Stimulated activated effector memory CD8-positive, alpha-beta T cell treated with anti-CD3 and anti-CD28 coated beads, Interleukin-12 subunit alpha, Interleukin-12 subunit beta, amount 100 ng/mL, for 72 hours (primary cell): ENCODE results near the gene SLC25A26.
"Not testable (repeated sequence)": the region's sequence is repeated elsewhere in the genome, so short reads cannot be mapped to it uniquely, and the experiment has no call there.

ENCODE experiments used
- ATAC-seq: fragments of 150-1000 bp; cut with Tn5 transposase; 2 replicates; pipeline ENCODE4 v1.10.0; 2021
- DNase-seq, 2 donors: peaks; one replicate each; pipeline ENCODE4 v3.0.0; 2021 to 2022; ENCODE audit warnings: low spot score in 2 of 2
- H3K27ac Mint-ChIP-seq: one replicate; pipeline ENCODE4 v1.8.0; 2022; ENCODE audit warnings: mild to moderate bottlenecking, mixed read lengths
- H3K36me3 Mint-ChIP-seq: one replicate; pipeline ENCODE4 v1.8.0; 2022; ENCODE audit warnings: mild to moderate bottlenecking, mixed read lengths
- H3K4me1 Mint-ChIP-seq: one replicate; pipeline ENCODE4 v1.8.0; 2022; ENCODE audit warnings: mixed read lengths
- H3K4me3 Mint-ChIP-seq: one replicate; pipeline ENCODE4 v1.8.0; 2022; ENCODE audit warnings: mild to moderate bottlenecking, mixed read lengths
- H3K9me3 Mint-ChIP-seq: one replicate; pipeline ENCODE4 v1.8.0; 2022; ENCODE audit warnings: mixed read lengths

SLC25A26 gene

GRCh38 chr3:66306086-66306485, 85.3 kb downstream of the SLC25A26 start:
- H3K4me1 Mint-ChIP-seq, result peaks cover 39% of the 10 kb centered on the region
- peaks cover 26% of the 10 kb centered on the region for H3K36me3 Mint-ChIP-seq
- H3K4me3 Mint-ChIP-seq, result peak overlapping the region; percentile 63
- not testable (repeated sequence) for ATAC-seq, DNase-seq, H3K9me3 Mint-ChIP-seq, H3K27ac Mint-ChIP-seq

DNA sequence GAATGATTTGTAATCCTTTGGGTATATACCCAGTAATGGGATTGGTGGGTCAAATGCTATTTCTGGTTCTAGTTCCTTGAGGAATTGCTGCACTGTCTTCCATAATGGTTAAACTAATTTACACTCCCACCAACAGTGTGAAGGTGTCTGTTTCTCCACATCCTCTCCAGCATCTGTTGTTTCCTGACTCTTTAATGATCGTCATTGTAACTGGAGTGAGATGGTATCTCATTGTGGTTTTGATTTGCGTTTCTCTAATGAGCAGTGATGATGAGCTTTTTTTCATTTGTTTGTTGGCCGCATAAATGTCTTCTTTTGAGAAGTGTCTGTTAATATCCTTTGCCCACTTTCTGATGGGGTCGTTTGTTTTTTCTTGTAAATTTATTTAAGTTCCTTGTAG, 86.2 kb downstream of the SLC25A26 start:
- ATAC-seq, H3K27ac Mint-ChIP-seq, DNase-seq, H3K9me3 Mint-ChIP-seq: not testable (repeated sequence)
- peak overlapping the region; percentile 63 for H3K4me3 Mint-ChIP-seq
- peaks cover 31% of the 10 kb centered on the region for H3K4me1 Mint-ChIP-seq
- H3K36me3 Mint-ChIP-seq, result peaks cover 25% of the 10 kb centered on the region

DNA sequence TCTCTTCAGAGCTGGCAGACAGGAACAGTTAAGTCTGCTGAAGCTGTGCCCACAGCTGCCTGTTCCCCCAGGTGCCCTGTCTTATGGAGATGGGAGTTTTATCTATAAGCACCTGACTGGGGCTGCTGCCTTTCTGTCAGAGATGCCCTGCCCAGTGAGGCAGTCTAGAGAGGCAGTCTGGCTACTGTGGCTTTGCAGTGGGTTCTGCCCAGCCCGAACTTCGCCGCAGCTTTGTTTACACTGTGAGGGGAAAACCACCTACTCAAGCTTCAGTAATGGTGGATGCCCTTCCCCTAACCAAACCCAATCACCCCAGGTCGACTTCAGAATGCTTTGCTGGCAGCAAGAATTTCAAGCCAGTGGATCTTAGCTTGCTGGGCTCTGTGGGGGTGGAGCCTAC, 91.2 kb downstream of the SLC25A26 start:
- Mint-ChIP-seq H3K27ac (no peak overlapping the region), H3K36me3 (no peaks in the 10 kb centered on the region), H3K4me1 (peaks cover 40% of the 10 kb centered on the region), H3K9me3 (peaks cover 15% of the 10 kb centered on the region), H3K4me3 (no peak overlapping the region)
- peak; percentile 96 for ATAC-seq
- DNase-seq, result peak in 1 of 2 donors; percentile 67

DNA sequence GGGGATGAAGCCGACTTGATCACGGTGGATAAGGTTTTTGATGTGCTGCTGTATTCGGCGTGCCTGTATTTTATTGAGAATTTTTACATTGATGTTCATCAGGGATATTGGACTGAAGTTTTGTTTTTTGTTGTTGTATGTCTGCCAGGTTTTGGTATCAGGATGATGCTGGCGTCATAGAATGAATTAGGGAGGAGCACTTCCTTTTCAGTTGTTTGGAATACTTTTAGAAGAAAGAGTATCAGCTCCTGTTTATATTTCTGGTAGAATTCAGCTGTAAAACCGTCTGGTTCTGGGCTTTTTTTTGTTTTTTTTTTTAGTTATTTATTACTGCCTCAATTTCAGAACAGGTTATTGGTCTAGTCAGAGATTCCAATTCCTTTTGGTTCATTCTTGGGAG, 93.7 kb downstream of the SLC25A26 start:
- H3K36me3 Mint-ChIP-seq, result no peaks in the 10 kb centered on the region
- H3K4me3 Mint-ChIP-seq, result no peak overlapping the region
- H3K9me3 Mint-ChIP-seq, result peaks cover 15% of the 10 kb centered on the region
- peak overlapping the region; percentile 26 for H3K27ac Mint-ChIP-seq
- ATAC-seq (no peak), DNase-seq (no peak)
- peaks cover 44% of the 10 kb centered on the region for H3K4me1 Mint-ChIP-seq

GRCh38 chr3:66317750-66318376, 97.1 kb downstream of the SLC25A26 start:
- ATAC-seq, result no peak
- Mint-ChIP-seq H3K4me1 (peaks cover 57% of the 10 kb centered on the region), H3K36me3 (no peaks in the 10 kb centered on the region)

DNA sequence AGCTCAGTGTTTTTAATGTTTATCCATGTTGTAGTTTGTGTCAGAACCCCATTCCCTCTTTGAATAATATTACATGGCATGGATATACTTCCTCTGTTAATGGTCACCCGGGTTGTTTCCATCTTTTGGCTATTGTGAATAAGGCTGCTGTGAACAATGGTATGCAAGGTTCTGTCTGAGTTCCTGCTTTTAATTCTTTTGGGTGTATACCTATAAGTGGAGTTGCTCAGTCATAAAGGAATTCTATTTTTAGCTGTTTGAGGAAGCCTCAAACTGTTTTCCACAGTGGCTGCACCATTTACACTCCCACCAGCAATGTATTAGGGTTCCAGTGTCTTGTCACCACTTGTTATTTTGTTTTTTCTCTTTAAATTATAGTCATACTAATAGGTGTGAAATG, 99.6 kb downstream of the SLC25A26 start:
- H3K4me1 Mint-ChIP-seq, result peaks cover 34% of the 10 kb centered on the region
- no peaks in the 10 kb centered on the region for H3K36me3 Mint-ChIP-seq
- no peak overlapping the region for H3K4me3 Mint-ChIP-seq
- peak overlapping the region; percentile 67 for H3K27ac Mint-ChIP-seq
- DNase-seq (no peak), ATAC-seq (peak; percentile 32)
- peaks cover 4% of the 10 kb centered on the region for H3K9me3 Mint-ChIP-seq

More at GRCh38 chr3:66317750-66318376, 97.1 kb downstream of the SLC25A26 start:
- H3K27ac Mint-ChIP-seq, result no peak overlapping the region
- H3K9me3 Mint-ChIP-seq, result peaks cover 13% of the 10 kb centered on the region
- H3K4me3 Mint-ChIP-seq, result no peak overlapping the region
- no peak for DNase-seq

GRCh38 chr3:66322436-66322835, 101.6 kb downstream of the SLC25A26 start:
- Mint-ChIP-seq H3K4me1 (peaks cover 22% of the 10 kb centered on the region), H3K27ac (no peak overlapping the region), H3K36me3 (no peaks in the 10 kb centered on the region), H3K9me3 (no peaks in the 10 kb centered on the region), H3K4me3 (no peak overlapping the region)
- DNase-seq (no peak), ATAC-seq (no peak)

DNA sequence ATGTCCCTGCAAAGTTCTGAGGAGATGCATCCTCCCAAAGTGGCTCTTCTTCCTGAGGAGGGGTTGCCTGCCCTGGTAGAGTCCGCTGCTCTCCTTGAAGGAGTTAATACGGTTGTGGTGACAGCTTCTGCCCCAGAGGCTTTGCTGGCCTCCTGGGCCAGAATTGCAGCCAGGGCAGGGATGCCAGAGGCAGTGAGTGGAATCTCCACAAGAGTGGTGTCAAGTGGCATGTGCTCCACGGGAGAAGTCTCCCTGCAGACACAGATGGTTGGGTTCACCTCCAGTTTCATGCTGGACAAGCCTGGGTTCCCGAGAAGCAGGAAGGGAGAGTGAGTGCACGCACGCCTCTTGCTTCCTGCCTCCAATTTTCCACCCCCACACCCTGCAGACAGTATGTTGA, 105.5 kb downstream of the SLC25A26 start:
- Mint-ChIP-seq H3K4me3 (no peak overlapping the region), H3K27ac (no peak overlapping the region), H3K9me3 (no peaks in the 10 kb centered on the region), H3K36me3 (no peaks in the 10 kb centered on the region), H3K4me1 (peaks cover 8% of the 10 kb centered on the region)
- no peak for DNase-seq
- ATAC-seq, result no peak

- no peak for DNase-seq
- no peak overlapping the region for H3K4me3 Mint-ChIP-seq
- H3K9me3 Mint-ChIP-seq, result no peaks in the 10 kb centered on the region
- no peak overlapping the region for H3K27ac Mint-ChIP-seq
- H3K36me3 Mint-ChIP-seq, result no peaks in the 10 kb centered on the region
- peaks cover 37% of the 10 kb centered on the region for H3K4me1 Mint-ChIP-seq
- ATAC-seq, result no peak
These were observed 114.9 kb downstream of the SLC25A26 start for GRCh38 chr3:66335671-66336070.

DNA sequence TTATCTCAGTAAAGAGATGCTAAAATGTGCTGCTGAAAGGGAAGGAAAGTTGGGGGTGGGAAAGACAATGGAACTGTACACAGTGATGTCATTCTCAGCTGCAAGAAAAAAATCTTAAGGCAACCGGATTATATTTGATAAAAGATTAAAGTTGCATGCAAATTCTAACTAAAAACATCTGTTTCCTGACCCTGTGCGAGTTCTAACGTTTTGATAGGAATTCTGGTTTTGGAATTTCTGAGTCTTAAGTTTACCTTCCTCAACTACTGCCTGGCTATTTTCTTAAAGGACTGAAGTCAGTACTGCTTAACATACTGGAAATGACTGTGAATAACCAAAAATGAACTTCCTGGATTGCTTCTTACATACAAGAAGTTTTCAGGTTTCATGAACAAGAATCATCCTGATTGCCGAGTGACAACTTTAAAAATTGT, 115.5 kb downstream of the SLC25A26 start:
- Mint-ChIP-seq H3K9me3 (no peaks in the 10 kb centered on the region), H3K27ac (no peak overlapping the region), H3K4me3 (no peak overlapping the region), H3K4me1 (peaks cover 37% of the 10 kb centered on the region), H3K36me3 (no peaks in the 10 kb centered on the region)
- ATAC-seq (peak; percentile 66), DNase-seq (no peak)

DNA sequence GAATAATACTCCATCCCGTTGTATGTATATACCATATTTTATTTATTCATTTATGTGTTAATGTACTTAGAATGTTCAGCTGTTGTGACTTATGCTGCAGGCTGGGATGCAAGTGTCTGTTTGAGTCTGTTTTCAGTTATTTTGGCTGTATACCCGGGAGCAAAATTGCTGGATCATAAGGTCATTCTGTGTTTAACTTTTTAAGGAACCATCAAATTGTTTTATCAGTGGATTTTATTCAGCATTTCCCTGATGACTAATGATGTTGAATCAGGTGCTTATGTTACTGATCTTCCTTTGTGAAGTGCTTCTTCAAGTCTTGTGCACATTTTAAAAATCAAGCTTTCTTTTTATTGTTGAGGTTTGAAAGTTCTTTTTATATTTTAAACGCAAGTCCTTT, 118.1 kb downstream of the SLC25A26 start:
- no peak overlapping the region for H3K27ac Mint-ChIP-seq
- peaks cover 27% of the 10 kb centered on the region for H3K4me1 Mint-ChIP-seq
- H3K4me3 Mint-ChIP-seq, result no peak overlapping the region
- DNase-seq, result no peak
- ATAC-seq, result no peak
- no peaks in the 10 kb centered on the region for H3K9me3 Mint-ChIP-seq
- H3K36me3 Mint-ChIP-seq, result no peaks in the 10 kb centered on the region

GRCh38 chr3:66342717-66343356, 122.0 kb downstream of the SLC25A26 start:
- DNase-seq (no peak), ATAC-seq (no peak)
- Mint-ChIP-seq H3K27ac (no peak overlapping the region), H3K36me3 (peaks cover 9% of the 10 kb centered on the region), H3K4me3 (no peak overlapping the region), H3K4me1 (peaks cover 23% of the 10 kb centered on the region), H3K9me3 (no peaks in the 10 kb centered on the region)

- ATAC-seq (no peak), DNase-seq (no peak)
- Mint-ChIP-seq H3K27ac (peak overlapping the region; percentile 3), H3K36me3 (peaks cover 9% of the 10 kb centered on the region), H3K9me3 (no peaks in the 10 kb centered on the region), H3K4me3 (no peak overlapping the region), H3K4me1 (peaks cover 14% of the 10 kb centered on the region)
These were observed 123.6 kb downstream of the SLC25A26 start for GRCh38 chr3:66344391-66344811.

- H3K27ac Mint-ChIP-seq, result peak overlapping the region; percentile 3
- DNase-seq (no peak), ATAC-seq (no peak)
- H3K9me3 Mint-ChIP-seq, result no peaks in the 10 kb centered on the region
- H3K4me3 Mint-ChIP-seq, result no peak overlapping the region
- H3K36me3 Mint-ChIP-seq, result peaks cover 9% of the 10 kb centered on the region
- peaks cover 14% of the 10 kb centered on the region for H3K4me1 Mint-ChIP-seq
These were observed 124.2 kb downstream of the SLC25A26 start for GRCh38 chr3:66344848-66345578.

GRCh38 chr3:66348704-66349103, 127.9 kb downstream of the SLC25A26 start:
- H3K9me3 Mint-ChIP-seq, result no peaks in the 10 kb centered on the region
- no peak overlapping the region for H3K4me3 Mint-ChIP-seq
- H3K4me1 Mint-ChIP-seq, result peaks cover 23% of the 10 kb centered on the region
- DNase-seq (no peak), ATAC-seq (no peak)
- peaks cover 9% of the 10 kb centered on the region for H3K36me3 Mint-ChIP-seq
- no peak overlapping the region for H3K27ac Mint-ChIP-seq

- Mint-ChIP-seq H3K36me3 (peaks cover 9% of the 10 kb centered on the region), H3K4me3 (no peak overlapping the region), H3K27ac (no peak overlapping the region), H3K9me3 (no peaks in the 10 kb centered on the region), H3K4me1 (peaks cover 25% of the 10 kb centered on the region)
- ATAC-seq (no peak), DNase-seq (no peak)
These were observed 129.8 kb downstream of the SLC25A26 start for GRCh38 chr3:66350601-66351000.
